Keratinocyte (primary cell): ENCODE results near the gene TMEM97. TPM values are rescaled to one million over a fixed set of nuclear protein-coding genes. Genes with fewer than 3 reads are reported as not detected.

Source experiments
- DNase-seq: peaks from one replicate; pipeline ENCODE4 v3.0.0-alpha.2; 2011; ENCODE audit warnings: low read depth, missing footprints, low spot score
- FAIRE-seq: peaks from 2 replicates; lab custom pipeline; 2011; peaks lifted over from hg19 to GRCh38; lab: Jason Lieb, UNC
- H2AFZ ChIP-seq: 2 replicates; pipeline ENCODE4 v1.6.0; 2012; ENCODE audit warnings: low read length, control low read depth, inconsistent platforms; ENCODE audit not compliant: control insufficient read depth
- H3K27ac ChIP-seq: 2 replicates; pipeline ENCODE4 v1.5.1; 2011; ENCODE audit warnings: low read length; ENCODE audit not compliant: control insufficient read depth, insufficient read depth
- H3K27me3 ChIP-seq: 3 replicates; pipeline ENCODE4 v1.6.0; 2011; ENCODE audit warnings: low read length; ENCODE audit not compliant: control insufficient read depth, insufficient read depth; ENCODE audit errors: extremely low read depth
- H3K36me3 ChIP-seq, 2 experiments: 2 replicates in 1 of 2; 3 replicates in 1 of 2; pipeline ENCODE4 v1.5.1; 2011; ENCODE audit warnings: low read length in 2 of 2, mild to moderate bottlenecking in 1 of 2; ENCODE audit not compliant: control insufficient read depth in 2 of 2, insufficient read depth in 2 of 2; ENCODE audit errors: extremely low read depth in 1 of 2
- H3K4me1 ChIP-seq: 3 replicates; pipeline ENCODE4 v1.5.1; 2011; ENCODE audit warnings: low read length; ENCODE audit not compliant: control insufficient read depth, insufficient read depth; ENCODE audit errors: extremely low read depth
- H3K4me2 ChIP-seq: 3 replicates; pipeline ENCODE4 v1.6.0; 2011; ENCODE audit warnings: low read depth, low read length; ENCODE audit not compliant: control insufficient read depth, insufficient read depth; ENCODE audit errors: extremely low read depth
- H3K4me3 ChIP-seq, 3 experiments: fragments of 200-600 bp in 1 of 3; sonication (generic) in 1 of 3; 2 replicates in 2 of 3; 3 replicates in 1 of 3; pipeline ENCODE4 v1.5.1; 2011 to 2016; ENCODE audit warnings: low read length in 3 of 3, mild to moderate bottlenecking in 3 of 3, control low read depth in 2 of 3, inconsistent platforms in 1 of 3, low read depth in 1 of 3, mixed read lengths in 1 of 3, mixed run types in 1 of 3, moderate library complexity in 1 of 3; ENCODE audit not compliant: control insufficient read depth in 2 of 3, insufficient read depth in 2 of 3; ENCODE audit errors: extremely low read depth in 1 of 3
- H3K79me2 ChIP-seq: 2 replicates; pipeline ENCODE4 v1.6.0; 2012; ENCODE audit warnings: low read length; ENCODE audit not compliant: control insufficient read depth, insufficient read depth
- H3K9ac ChIP-seq: 3 replicates; pipeline ENCODE4 v1.6.0; 2011; ENCODE audit warnings: low read length; ENCODE audit not compliant: control insufficient read depth, insufficient read depth; ENCODE audit errors: extremely low read depth
- H3K9me1 ChIP-seq: 3 replicates; pipeline ENCODE4 v1.6.0; 2011; ENCODE audit warnings: low read length; ENCODE audit not compliant: control insufficient read depth, insufficient read depth; ENCODE audit errors: extremely low read depth
- H3K9me3 ChIP-seq: 2 replicates; pipeline ENCODE4 v1.5.1; 2012; ENCODE audit warnings: low read depth, low read length; ENCODE audit not compliant: control insufficient read depth
- H4K20me1 ChIP-seq: 3 replicates; pipeline ENCODE4 v1.6.0; 2011; ENCODE audit warnings: low read length; ENCODE audit not compliant: control insufficient read depth, insufficient read depth; ENCODE audit errors: extremely low read depth
- CTCF ChIP-seq, 3 experiments: IDR thresholded peaks in 1 of 3; conservative IDR thresholded peaks in 1 of 3; optimal IDR thresholded peaks in 1 of 3; 2 replicates in 2 of 3; 3 replicates in 1 of 3; pipeline versions ENCODE3 to v1.5.1; 2011; ENCODE audit warnings: low read length in 3 of 3, mild to moderate bottlenecking in 3 of 3, moderate library complexity in 2 of 3, control low read depth in 1 of 3, inconsistent platforms in 1 of 3; ENCODE audit not compliant: insufficient read depth in 2 of 3; ENCODE audit errors: extremely low read depth in 1 of 3
- EZH2 ChIP-seq: IDR thresholded peaks from one replicate; pipeline ENCODE4 v1.6.1; 2012; ENCODE audit warnings: inconsistent platforms, mild to moderate bottlenecking, low read length, moderate library complexity
- dilution Hi-C: fragments of 300-500 bp; cut with MboI; formaldehyde crosslinking; loops from one replicate; pipeline ENCODE4 v1.7.0; 2020; ENCODE audit warnings: low sequenced_read_pairs; ENCODE audit not compliant: extremely low pct_ligation_motif_present
- polyA plus RNA-seq, 5 experiments: library from polyadenylated mRNA; depleted of rRNA in 3 of 5; stranded (reverse) in 3 of 5; stranded (forward) in 1 of 5; unstranded in 1 of 5; fragments of >200 nt; gene quantifications; 1 replicate in 1 of 5; 2 replicates in 3 of 5; 3 replicates in 1 of 5; pipeline versions ENCODE4 v1.2.1 to v1.2.3, GENCODE V29; 2011 to 2012; ENCODE audit warnings: missing spikeins in 2 of 5, low read depth in 1 of 5, low replicate concordance in 1 of 5

Gene TMEM97
- polyA plus RNA-seq, 1 donor (not counting 4 experiments of a cell fraction or from before 2014, with no cell fraction given), result 29.9 TPM

GRCh38 chr17:28315846-28316705 lies 2.9 kb upstream of the TMEM97 start:
- no peak for FAIRE-seq
- DNase-seq, result no peak
- no peak overlapping the region for H3K4me2 ChIP-seq
- no peaks in the 10 kb centered on the region for H3K36me3 ChIP-seq
- peaks cover 19% of the 10 kb centered on the region for H3K79me2 ChIP-seq
- no peak overlapping the region for H3K27ac ChIP-seq
- H3K9me1 ChIP-seq, result no peaks in the 10 kb centered on the region
- no peak overlapping the region for H3K4me3 ChIP-seq
- H3K4me1 ChIP-seq, result peaks cover 20% of the 10 kb centered on the region
- no peaks in the 10 kb centered on the region for H3K27me3 ChIP-seq
- H2AFZ ChIP-seq, result no peak overlapping the region
- dilution Hi-C loops, result no loop called here
- no peaks in the 10 kb centered on the region for H3K9me3 ChIP-seq
- H3K9ac ChIP-seq, result no peak overlapping the region
- no peak for TF ChIP-seq EZH2
- TF ChIP-seq CTCF (optimal IDR thresholded peaks at IDR 0.05 in 1 of 3, IDR thresholded peaks at IDR 0.05 in 1 of 3, conservative IDR thresholded peaks at IDR 0.05 in 1 of 3; ENCODE audit: extremely low read depth in 1 of 3, insufficient read depth in 2 of 3, low read length in 3 of 3), result no peak
- H4K20me1 ChIP-seq, result no peaks in the 10 kb centered on the region

- no peak overlapping the region for H2AFZ ChIP-seq
Observed at GRCh38 chr17:28317099-28317965, 1.7 kb upstream of the TMEM97 start.

More at GRCh38 chr17:28317099-28317965, 1.7 kb upstream of the TMEM97 start:
- H3K9me1 ChIP-seq, result no peaks in the 10 kb centered on the region
- peak overlapping the region; percentile 97 for H3K4me2 ChIP-seq
- H3K9me3 ChIP-seq, result no peaks in the 10 kb centered on the region
- no peak for DNase-seq
- H3K79me2 ChIP-seq, result peaks cover 31% of the 10 kb centered on the region
- no peaks in the 10 kb centered on the region for H3K27me3 ChIP-seq
- no peak overlapping the region for H3K27ac ChIP-seq
- no peaks in the 10 kb centered on the region for H4K20me1 ChIP-seq
- FAIRE-seq, result no peak
- H3K4me3 ChIP-seq, result no peak overlapping the region
- no peak overlapping the region for H3K9ac ChIP-seq
- H3K4me1 ChIP-seq, result peaks cover 22% of the 10 kb centered on the region
- dilution Hi-C loops, result no loop called here
- H3K36me3 ChIP-seq, result no peaks in the 10 kb centered on the region
- TF ChIP-seq CTCF (optimal IDR thresholded peaks at IDR 0.05 in 1 of 3, IDR thresholded peaks at IDR 0.05 in 1 of 3, conservative IDR thresholded peaks at IDR 0.05 in 1 of 3; ENCODE audit: extremely low read depth in 1 of 3, insufficient read depth in 2 of 3, low read length in 3 of 3), result no peak
- TF ChIP-seq EZH2, result no peak
